NCI-H446 (cell line): ENCODE data around the gene CDK10.
A peak's percentile ranks its signal among the peaks of the same experiment; 100 is the strongest.

Experiments used
- DNase-seq, 2 experiments: peaks; one replicate each; lab custom pipeline; 2025; lab: John Stamatoyannopoulos, UW

Gene CDK10

DNA sequence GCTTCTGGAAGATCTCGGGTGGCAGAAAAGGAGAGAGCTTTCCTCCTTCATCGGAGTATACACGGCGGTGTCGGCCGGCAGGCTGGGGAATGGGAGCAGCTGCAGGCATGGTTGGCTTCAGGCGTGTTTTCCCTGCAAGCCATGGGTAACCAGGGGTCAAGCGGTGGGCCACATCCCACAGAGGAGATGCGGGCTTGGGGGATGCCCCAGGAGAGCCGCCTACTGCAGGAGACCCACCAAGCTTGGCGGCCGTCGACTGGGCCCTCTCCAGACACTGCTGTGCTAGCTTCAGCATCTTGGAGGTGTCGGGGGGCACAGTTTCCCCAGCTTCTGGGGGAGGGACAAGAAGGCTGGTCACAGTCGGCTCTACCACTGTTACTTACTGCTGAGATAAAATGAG, 30.0 kb downstream of the CDK10 start:
- no peak for DNase-seq

GRCh38 chr16:89716916-89717687, 30.6 kb downstream of the CDK10 start:
- DNase-seq: no peak

DNA sequence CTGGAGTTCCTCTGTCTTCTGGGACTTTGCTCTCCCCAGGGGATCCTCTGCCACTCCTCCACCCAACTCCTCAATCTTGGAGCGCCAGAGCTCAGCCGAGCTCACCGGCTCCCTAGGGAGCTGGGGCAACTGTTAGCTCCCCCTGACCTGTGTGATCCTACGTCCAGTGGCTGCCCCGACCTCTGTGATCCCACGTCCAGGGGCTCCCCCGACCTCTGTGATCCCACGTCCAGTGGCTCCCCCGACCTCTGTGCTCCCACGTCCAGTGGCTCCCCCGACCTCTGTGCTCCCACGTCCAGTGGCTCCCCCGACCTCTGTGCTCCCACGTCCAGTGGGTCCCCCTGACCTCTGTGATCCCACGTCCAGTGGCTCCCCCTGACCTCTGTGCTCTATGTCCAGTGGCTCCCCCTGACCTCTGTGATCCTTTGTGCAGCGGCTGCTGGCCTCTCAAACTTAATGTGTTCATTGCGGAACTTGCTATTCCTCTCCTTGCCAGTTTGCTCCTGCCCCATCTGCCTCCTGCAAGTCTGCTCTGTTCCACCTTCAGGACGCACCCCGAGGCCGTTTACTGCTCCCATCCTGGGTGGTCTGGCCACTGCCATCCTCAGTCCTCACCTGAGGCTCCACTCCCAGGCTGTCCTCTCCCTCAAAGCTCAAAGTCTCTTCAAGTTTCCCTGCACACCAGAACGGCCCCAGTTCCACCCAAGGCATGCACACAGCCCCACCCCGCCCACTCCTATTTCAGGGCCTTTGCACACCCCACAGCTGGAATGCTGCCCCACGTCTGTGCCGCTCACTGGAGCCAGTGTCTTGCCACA, 31.4 kb downstream of the CDK10 start:
- DNase-seq: no peak

- DNase-seq: no peak
Measured at GRCh38 chr16:89720551-89720812, 34.0 kb downstream of the CDK10 start.

GRCh38 chr16:89720813-89721545, 34.5 kb downstream of the CDK10 start, which contains the start of the genes VPS9D1 and ZNF276:
Gene VPS9D1 (minus strand): TSS chr16:89720898. CDS start chr16:89720861, 37 bp downstream.
Gene ZNF276 (plus strand): TSS chr16:89721537. CDS start chr16:89721641, 104 bp downstream.
- DNase-seq: peak; percentile 10 to 72

DNA sequence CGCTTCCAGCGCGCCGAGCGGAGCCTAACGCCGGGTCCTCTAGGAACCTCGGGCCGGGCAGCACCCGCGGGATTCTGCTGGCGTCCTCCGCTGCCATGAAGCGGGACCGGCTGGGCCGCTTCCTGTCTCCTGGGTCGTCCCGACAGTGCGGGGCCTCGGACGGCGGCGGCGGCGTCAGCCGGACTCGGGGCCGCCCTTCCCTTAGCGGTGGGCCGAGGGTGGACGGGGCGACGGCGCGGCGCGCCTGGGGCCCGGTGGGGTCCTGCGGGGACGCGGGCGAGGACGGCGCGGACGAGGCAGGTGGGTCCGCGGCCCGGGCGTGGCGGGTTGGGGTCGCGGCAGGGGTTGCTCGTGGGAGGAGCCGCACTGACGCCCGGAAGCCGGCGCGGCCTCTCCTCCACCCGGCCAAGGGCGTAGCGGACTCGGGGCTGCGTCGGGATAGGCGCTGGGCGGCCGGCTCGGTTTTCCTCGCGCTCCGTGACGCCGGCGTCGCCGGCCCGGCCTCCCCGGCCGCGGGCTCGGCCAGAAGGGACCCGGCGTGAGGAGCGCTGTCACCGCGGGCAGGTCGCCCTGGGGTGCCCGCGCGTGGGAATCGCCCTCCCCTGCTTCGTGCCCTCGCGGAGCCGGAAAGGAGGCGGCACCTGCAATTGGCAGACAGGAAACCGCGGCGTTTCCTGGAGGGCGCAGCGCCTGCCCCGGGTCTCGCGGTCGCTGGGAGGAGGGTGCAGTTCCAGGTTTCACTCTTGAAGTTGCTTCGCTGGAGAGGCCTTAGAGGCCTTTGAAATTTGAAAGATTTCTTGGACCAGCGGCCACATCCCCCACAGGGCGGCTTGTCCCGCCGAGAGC, 35.3 kb downstream of the CDK10 start:
- peak; percentile 25 to 34 for DNase-seq

GRCh38 chr16:89722392-89723278, 36.1 kb downstream of the CDK10 start:
- DNase-seq: peak in 1 of 2 experiments; percentile 25

DNA sequence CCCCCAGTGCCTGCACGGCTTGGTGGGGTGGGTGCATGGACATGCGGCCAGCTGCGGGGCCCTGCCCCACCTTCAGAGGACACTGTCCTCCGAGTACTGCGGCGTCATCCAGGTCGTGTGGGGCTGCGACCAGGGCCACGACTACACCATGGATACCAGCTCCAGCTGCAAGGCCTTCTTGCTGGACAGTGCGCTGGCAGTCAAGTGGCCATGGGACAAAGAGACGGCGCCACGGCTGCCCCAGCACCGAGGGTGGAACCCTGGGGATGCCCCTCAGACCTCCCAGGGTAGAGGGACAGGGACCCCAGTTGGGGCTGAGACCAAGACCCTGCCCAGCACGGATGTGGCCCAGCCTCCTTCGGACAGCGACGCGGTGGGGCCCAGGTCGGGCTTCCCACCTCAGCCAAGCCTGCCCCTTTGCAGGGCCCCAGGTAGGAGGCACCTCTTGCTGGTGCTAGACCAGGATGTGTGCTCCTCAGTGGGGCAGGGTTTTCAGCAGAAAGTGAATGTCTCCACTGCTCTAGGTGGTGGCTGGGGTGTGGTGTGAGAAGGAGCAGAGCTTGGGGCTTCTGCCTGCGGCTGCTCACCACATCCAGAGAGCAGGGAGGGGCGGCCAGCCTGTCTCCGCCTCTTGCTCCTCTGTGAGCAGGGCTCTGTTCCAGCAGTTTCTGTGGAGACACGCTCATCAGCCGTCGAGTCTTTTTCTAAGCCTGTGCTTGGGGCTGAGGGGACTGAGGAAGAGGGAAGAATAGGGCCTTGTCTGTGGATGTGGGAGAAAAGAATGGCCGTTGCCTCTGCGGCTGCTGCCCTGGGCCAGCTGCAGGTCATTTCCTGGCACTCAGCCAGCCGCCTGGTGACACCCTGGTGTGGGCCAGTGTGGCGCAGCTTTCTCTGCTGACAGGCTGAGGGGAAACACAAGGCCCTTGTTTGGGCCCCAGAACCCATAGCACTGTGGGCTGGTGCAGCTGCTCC, 37.1 kb downstream of the CDK10 start:
- peak in 1 of 2 experiments; percentile 33 for DNase-seq

GRCh38 chr16:89727406-89728120, 41.1 kb downstream of the CDK10 start:
- no peak for DNase-seq

GRCh38 chr16:89729293-89729692, 42.8 kb downstream of the CDK10 start:
- DNase-seq: no peak

DNA sequence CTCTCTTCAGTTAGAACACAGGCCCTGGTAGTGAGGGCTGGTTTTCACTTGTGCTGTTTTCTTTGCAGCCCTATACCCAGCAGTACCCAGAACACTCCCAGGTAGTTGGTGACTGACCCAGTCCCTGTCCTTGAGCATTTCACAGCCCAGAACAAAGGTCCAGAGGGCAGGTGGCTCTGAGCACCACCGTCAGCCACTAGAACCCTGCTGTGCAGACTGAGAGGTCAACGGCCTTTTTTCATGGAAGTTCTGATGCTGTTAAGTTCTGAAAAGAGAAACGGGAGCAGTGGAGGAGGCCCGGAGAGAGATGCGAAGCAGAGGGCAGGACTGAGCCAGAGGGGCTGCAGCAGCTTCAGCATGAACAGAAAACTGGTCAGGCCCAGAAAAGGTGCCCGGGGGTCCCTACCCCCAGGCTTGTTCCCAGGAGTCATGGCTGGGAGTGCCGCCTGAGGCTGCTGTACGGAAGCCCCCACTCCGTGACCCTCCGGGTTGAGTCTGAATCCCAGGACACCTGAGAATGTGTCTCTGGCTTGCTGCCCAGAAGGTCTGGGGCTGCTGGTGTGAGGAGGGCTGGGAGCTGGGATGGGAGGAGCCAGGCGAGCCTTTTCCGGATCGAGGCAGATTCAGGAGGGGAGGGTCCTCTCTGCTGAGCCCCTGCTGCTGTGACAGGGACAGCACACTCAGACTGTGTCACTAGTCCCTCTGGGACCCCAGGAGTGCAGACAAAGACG, 43.5 kb downstream of the CDK10 start:
- DNase-seq: no peak

GRCh38 chr16:89730610-89731234, 44.2 kb downstream of the CDK10 start:
- no peak for DNase-seq

- DNase-seq: no peak
Measured at GRCh38 chr16:89732142-89732917, 45.8 kb downstream of the CDK10 start.

DNA sequence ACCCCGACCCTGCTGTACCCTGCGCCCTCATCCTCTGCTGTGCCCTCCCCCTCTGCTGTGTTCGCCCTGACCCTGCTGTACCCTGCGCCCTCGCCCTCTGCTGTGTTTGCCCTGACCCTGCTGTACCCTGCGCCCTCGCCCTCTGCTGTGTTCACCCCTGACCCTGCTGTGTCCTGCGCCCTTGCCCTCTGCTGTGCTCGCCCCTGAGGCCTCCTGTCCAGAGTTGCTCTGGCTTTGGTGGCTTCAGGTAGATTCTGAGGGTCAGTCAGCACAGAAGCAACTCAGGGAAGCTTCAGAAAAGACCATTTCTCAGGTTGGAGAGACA, 46.4 kb downstream of the CDK10 start:
- no peak for DNase-seq

DNA sequence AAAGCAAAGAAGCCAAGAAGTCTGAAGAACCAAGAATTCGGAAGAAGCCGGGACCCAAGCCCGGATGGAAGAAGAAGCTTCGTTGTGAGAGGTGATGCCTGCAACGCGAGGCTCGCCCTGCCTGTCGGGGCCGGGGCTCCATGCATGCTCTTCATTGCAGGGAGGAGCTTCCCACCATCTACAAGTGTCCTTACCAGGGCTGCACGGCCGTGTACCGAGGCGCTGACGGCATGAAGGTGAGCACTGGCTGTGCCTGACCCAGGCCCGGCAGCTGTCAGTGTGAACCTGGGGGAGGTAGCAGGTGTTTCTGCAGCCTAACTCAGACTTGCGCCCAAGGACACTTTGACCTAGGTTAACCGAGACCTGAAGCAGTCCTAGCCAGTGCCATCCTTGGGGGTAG, 46.8 kb downstream of the CDK10 start:
- no peak for DNase-seq

DNA sequence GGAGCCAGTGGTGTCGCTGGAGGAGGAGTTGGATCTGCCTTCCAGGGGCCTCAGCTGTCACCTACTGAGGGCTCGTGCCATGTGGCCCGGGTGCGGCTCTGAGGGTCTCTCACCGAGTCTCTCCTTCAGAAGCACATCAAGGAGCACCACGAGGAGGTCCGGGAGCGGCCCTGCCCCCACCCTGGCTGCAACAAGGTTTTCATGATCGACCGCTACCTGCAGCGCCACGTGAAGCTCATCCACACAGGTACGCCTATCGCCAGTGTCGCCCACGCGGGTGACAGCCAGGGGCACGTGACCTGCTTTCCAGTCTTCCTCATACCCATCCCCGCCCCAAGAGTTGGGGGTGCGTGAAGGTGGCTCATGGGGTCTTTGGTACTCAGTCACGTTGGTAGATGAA, 47.3 kb downstream of the CDK10 start:
- DNase-seq: no peak

- DNase-seq: no peak
Measured at GRCh38 chr16:89736554-89736953, 50.1 kb downstream of the CDK10 start.
